Upper lobe of left lung (tissue), 6 donors: Measurements from ENCODE around the gene DCP1A. TPM values are rescaled to one million over a fixed set of nuclear protein-coding genes. Genes with fewer than 3 reads are reported as not detected.
"Not testable (repeated sequence)": the region's sequence is repeated elsewhere in the genome, so short reads cannot be mapped to it uniquely, and the experiment has no call there.

ENCODE experiments used
- ATAC-seq, 2 donors: fragments of 200-7000 bp; cut with Tn5 transposase; one replicate each; pipeline ENCODE4 v1.9.1; 2022; ENCODE audit warnings: mild to moderate bottlenecking in 2 of 2, moderate library complexity in 2 of 2; ENCODE audit not compliant: low FRiP score in 2 of 2
- DNase-seq, 2 donors: peaks; one replicate each; pipeline ENCODE4 v3.0.0-alpha.2; 2019 to 2020
- H3K27ac ChIP-seq, 4 donors: fragments of 200-600 bp; sonication (generic); one replicate each; pipeline ENCODE4 v1.5.1; 2016 to 2019
- H3K27me3 ChIP-seq, 4 donors: fragments of 200-600 bp; sonication (generic); one replicate each; pipeline ENCODE4 v1.5.1; 2017 to 2019
- H3K36me3 ChIP-seq, 4 donors: fragments of 200-600 bp; sonication (generic); one replicate each; pipeline ENCODE4 v1.5.1; 2016 to 2019
- H3K4me1 ChIP-seq, 4 donors: fragments of 200-600 bp; sonication (generic); one replicate each; pipeline ENCODE4 v1.5.1; 2018 to 2019
- H3K4me3 ChIP-seq, 4 donors: fragments of 200-600 bp; sonication (generic); one replicate each; pipeline ENCODE4 v1.5.1; 2017 to 2019; ENCODE audit warnings: mild to moderate bottlenecking in 2 of 4, moderate library complexity in 1 of 4
- H3K9me3 ChIP-seq, 4 donors: fragments of 200-600 bp; sonication (generic); one replicate each; pipeline ENCODE4 v1.5.1; 2018 to 2019
- EP300 ChIP-seq, 4 donors: sonication (generic); formaldehyde crosslinking; IDR thresholded peaks; one replicate each; pipeline ENCODE4 v1.5.1; 2017; ENCODE audit warnings: antibody characterized with exemption in 4 of 4, control low read depth in 2 of 4
- POLR2A ChIP-seq, 4 donors: fragments of 450-650 bp; IDR thresholded peaks; one replicate each; pipeline ENCODE4 v1.5.1; 2016 to 2017; ENCODE audit warnings: antibody characterized with exemption in 4 of 4, mild to moderate bottlenecking in 2 of 4
- POLR2AphosphoS5 ChIP-seq, 2 donors: sonication (generic); formaldehyde crosslinking; IDR thresholded peaks; one replicate each; pipeline ENCODE4 v1.5.1; 2017; ENCODE audit warnings: antibody characterized with exemption in 2 of 2
- WGBS, 2 donors: methylation state at CpG; one replicate each; pipeline ENCODE4 v1.1.5; 2017 to 2018; 5-methylcytosine and 5-hydroxymethylcytosine counted together
- total RNA-seq, 6 donors: library from RNA; depleted of rRNA in 4 of 6; stranded (reverse); fragments of >200 nt in 4 of 6; gene quantifications; one replicate each; pipeline versions ENCODE4 v1.1.0 to v1.2.1, GENCODE V29; 2016 to 2021
- TF ChIP-seq, protein P1 (sequence below), 6 experiments: fragments of 450-650 bp in 4 of 6; fragments of 200-600 bp in 2 of 6; sonication (generic) in 2 of 6; IDR thresholded peaks; one replicate each; pipeline ENCODE4 v1.5.1; 2016 to 2019; ENCODE audit warnings: antibody characterized with exemption in 6 of 6
- donor health status: DM: no; HTN: no; CAD: no; lungs with moderate emphysema.
- donor health status: DM: no; HTN: yes; CAD: no; lungs with severe emphysema.

Gene DCP1A
- total RNA-seq, 6 donors from 2014 or later: 12.2 to 21.1 (median 18.7) TPM

- no peak for ATAC-seq
- TF ChIP-seq POLR2AphosphoS5 (IDR thresholded peaks at IDR 0.05): no peak
- TF ChIP-seq EP300 (IDR thresholded peaks at IDR 0.05): no peak
- no peak for TF ChIP-seq POLR2A (IDR thresholded peaks at IDR 0.05)
- TF ChIP-seq, protein P1, sequence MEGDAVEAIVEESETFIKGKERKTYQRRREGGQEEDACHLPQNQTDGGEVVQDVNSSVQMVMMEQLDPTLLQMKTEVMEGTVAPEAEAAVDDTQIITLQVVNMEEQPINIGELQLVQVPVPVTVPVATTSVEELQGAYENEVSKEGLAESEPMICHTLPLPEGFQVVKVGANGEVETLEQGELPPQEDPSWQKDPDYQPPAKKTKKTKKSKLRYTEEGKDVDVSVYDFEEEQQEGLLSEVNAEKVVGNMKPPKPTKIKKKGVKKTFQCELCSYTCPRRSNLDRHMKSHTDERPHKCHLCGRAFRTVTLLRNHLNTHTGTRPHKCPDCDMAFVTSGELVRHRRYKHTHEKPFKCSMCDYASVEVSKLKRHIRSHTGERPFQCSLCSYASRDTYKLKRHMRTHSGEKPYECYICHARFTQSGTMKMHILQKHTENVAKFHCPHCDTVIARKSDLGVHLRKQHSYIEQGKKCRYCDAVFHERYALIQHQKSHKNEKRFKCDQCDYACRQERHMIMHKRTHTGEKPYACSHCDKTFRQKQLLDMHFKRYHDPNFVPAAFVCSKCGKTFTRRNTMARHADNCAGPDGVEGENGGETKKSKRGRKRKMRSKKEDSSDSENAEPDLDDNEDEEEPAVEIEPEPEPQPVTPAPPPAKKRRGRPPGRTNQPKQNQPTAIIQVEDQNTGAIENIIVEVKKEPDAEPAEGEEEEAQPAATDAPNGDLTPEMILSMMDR (IDR thresholded peaks at IDR 0.05): no peak
Observed at GRCh38 chr3:53357458-53357857, 10.1 kb upstream of the DCP1A start.

DNA sequence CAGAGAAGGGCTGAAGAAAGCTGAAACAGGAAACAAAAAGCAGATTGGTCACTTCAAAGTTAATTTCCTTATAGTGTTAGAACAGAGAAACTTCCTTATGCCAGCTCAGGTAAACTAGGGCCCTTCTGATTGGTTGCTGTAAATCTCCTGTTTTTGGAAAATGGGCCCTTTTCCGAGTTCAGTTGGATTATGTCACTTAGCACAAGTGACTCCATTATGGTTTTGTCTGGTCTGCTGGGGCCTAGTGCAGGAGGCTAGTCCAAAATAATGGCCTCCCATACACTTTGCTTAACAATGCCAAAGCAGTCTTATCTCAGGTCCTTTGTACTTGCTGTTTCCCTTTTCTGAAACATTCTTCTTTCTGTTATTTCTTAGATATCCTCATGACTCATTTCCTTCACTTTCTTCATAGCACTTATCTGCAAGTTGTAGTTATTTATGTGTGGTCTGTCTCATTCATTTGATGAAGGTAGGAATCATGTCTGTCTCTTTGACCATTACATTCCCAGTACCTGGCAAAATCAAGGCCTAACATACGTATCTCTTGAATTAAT, 7.7 kb upstream of the DCP1A start:
- TF ChIP-seq, protein P1 (IDR thresholded peaks at IDR 0.05): no peak
- TF ChIP-seq POLR2AphosphoS5 (IDR thresholded peaks at IDR 0.05) (no peak), POLR2A (IDR thresholded peaks at IDR 0.05) (no peak), EP300 (IDR thresholded peaks at IDR 0.05) (no peak)
- no peaks in the 10 kb centered on the region for H3K27me3 ChIP-seq
- no peaks in the 10 kb centered on the region for H3K9me3 ChIP-seq
- no peak overlapping the region for H3K27ac ChIP-seq
- DNase-seq (no peak), ATAC-seq (no peak)
- no peaks in the 10 kb centered on the region for H3K4me1 ChIP-seq
- H3K36me3 ChIP-seq: no peaks in the 10 kb centered on the region
- WGBS, 2 donors: 75 to 81% methylated on average over 2 of the region's 2 CpGs
- no peak overlapping the region for H3K4me3 ChIP-seq

More at GRCh38 chr3:53357458-53357857, 10.1 kb upstream of the DCP1A start:
- H3K36me3 ChIP-seq: no peaks in the 10 kb centered on the region
- no peak for DNase-seq
- no peaks in the 10 kb centered on the region for H3K4me1 ChIP-seq
- no peak overlapping the region for H3K4me3 ChIP-seq
- H3K9me3 ChIP-seq: no peaks in the 10 kb centered on the region
- 48 to 55% methylated on average over 1 of the region's 1 CpG for WGBS, 2 donors
- no peak overlapping the region for H3K27ac ChIP-seq
- no peaks in the 10 kb centered on the region for H3K27me3 ChIP-seq

DNA sequence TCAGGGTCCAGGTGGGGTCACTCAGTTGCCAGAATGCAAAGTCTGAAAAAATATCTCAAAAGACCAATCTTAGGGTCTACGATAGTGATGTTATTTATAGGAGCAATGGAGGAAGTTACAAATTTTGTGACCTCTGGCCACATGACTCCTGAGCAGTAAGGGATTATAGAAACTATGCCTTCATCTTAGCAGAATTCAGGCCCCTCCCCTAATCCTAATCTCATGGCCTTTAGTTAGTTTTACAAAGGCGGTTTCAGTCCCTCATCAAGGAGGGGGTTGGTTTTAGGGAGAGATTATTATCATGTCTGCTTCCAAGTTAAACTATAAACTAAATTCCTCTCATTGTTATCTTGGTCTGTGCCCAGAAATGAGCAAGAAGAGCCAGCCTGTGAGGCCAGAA, 5.9 kb upstream of the DCP1A start:
- WGBS, 2 donors: 65 to 69% methylated on average over 2 of the region's 2 CpGs
- no peak for ATAC-seq
- Histone ChIP-seq H3K4me3 (no peak overlapping the region), H3K27me3 (no peaks in the 10 kb centered on the region), H3K4me1 (peaks cover 0 to 3% (median 1%) of the 10 kb centered on the region in 4 donors), H3K27ac (no peak overlapping the region), H3K9me3 (no peaks in the 10 kb centered on the region), H3K36me3 (no peaks in the 10 kb centered on the region)
- no peak for TF ChIP-seq POLR2A (IDR thresholded peaks at IDR 0.05)
- no peak for TF ChIP-seq POLR2AphosphoS5 (IDR thresholded peaks at IDR 0.05)
- TF ChIP-seq, protein P1 (IDR thresholded peaks at IDR 0.05): no peak
- no peak for TF ChIP-seq EP300 (IDR thresholded peaks at IDR 0.05)
- no peak for DNase-seq

DNA sequence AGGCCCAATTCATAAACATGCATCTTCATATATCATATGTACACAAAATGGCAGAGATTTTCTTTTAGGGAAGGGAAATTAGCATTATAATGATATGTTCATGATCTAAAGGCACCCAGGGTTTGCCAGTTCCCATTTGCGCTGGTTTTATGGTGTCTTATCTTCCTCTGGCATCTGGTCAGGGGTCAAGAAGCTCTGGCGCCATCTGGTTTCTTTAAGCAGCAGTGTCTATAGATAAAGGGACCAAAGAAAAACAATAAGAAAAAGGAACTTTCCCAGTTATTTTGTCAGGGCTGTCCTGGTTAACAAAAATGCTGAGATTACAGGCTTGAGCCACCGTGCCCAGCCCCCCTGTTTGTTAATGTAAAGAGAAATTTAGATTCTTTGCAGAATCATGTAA, 3.3 kb upstream of the DCP1A start:
- no peak overlapping the region for H3K4me3 ChIP-seq
- H3K27me3 ChIP-seq: no peaks in the 10 kb centered on the region
- no peak overlapping the region for H3K27ac ChIP-seq
- H3K4me1 ChIP-seq: peaks cover 7 to 19% (median 11%) of the 10 kb centered on the region in 4 donors
- no peaks in the 10 kb centered on the region for H3K36me3 ChIP-seq
- ATAC-seq: no peak
- H3K9me3 ChIP-seq: no peaks in the 10 kb centered on the region
- DNase-seq: no peak
- WGBS, 2 donors: 13 to 22% methylated on average over 3 of the region's 3 CpGs
- TF ChIP-seq EP300 (IDR thresholded peaks at IDR 0.05) (no peak), POLR2AphosphoS5 (IDR thresholded peaks at IDR 0.05) (no peak), POLR2A (IDR thresholded peaks at IDR 0.05) (no peak)
- TF ChIP-seq, protein P1 (IDR thresholded peaks at IDR 0.05): no peak

DNA sequence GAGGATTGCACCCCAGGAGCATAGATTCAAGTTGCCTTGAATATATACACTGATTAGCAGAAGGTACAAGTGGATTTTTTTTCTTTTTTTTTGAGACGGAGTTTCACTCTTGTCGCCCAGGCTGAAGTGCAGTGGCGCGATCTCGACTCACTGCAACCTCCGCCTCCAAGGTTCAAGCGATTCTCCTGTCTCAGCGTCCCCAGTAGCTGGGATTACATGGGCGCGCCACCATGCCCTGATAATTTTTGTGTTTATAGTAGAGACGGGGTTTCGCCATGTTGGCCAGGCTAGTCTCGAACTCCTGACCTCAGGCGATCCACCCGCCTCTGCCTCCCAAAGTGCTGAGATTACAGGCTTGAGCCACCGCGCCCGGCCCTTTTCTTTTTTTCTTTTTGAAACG, 775 bp upstream of the DCP1A start:
- 82 to 86% methylated on average over 19 of the region's 19 CpGs for WGBS, 2 donors
- peak overlapping the region; percentile 90 to 98 (median 94) for H3K27ac ChIP-seq
- peak overlapping the region; percentile 63 to 96 (median 68) for H3K4me3 ChIP-seq
- peaks cover 0 to 12% (median 2%) of the 10 kb centered on the region in 4 donors for H3K36me3 ChIP-seq
- H3K9me3 ChIP-seq, ATAC-seq, H3K27me3 ChIP-seq, DNase-seq: not testable (repeated sequence)
- peaks cover 16 to 25% (median 20%) of the 10 kb centered on the region in 4 donors for H3K4me1 ChIP-seq
